Activated CD8-positive, alpha-beta memory T cell treated with anti-CD3 and anti-CD28 coated beads for 1 hour (primary cell): ENCODE measurements around the gene FAM110A.
"Not testable (repeated sequence)": the region's sequence is repeated elsewhere in the genome, so short reads cannot be mapped to it uniquely, and the experiment has no call there.

ENCODE experiments used
- DNase-seq, 2 donors: peaks; one replicate each; pipeline ENCODE4 v3.0.0-alpha.2; 2020; ENCODE audit warnings: low read depth in 1 of 2; ENCODE audit errors: extremely low read depth in 1 of 2

The FAM110A gene

GRCh38 chr20:841568-842546, 8.3 kb downstream of the FAM110A start:
- no peak for DNase-seq

GRCh38 chr20:842547-842940, 9.0 kb downstream of the FAM110A start:
- DNase-seq: no peak

GRCh38 chr20:843912-844311, 10.4 kb downstream of the FAM110A start:
- no peak for DNase-seq

- peak; percentile 79 to 80 for DNase-seq
These were observed 11.1 kb downstream of the FAM110A start for GRCh38 chr20:844473-845225.

- no peak for DNase-seq
These were observed 11.8 kb downstream of the FAM110A start for GRCh38 chr20:845226-845868.

GRCh38 chr20:845941-846893, 12.7 kb downstream of the FAM110A start:
- DNase-seq: no peak

- peak in 1 of 2 donors; percentile 47 for DNase-seq
These were observed 13.4 kb downstream of the FAM110A start for GRCh38 chr20:846894-847278.

GRCh38 chr20:848193-848592, 14.7 kb downstream of the FAM110A start:
- DNase-seq: no peak

- DNase-seq: not testable (repeated sequence)
These were observed 15.2 kb downstream of the FAM110A start for GRCh38 chr20:848731-849130.

GRCh38 chr20:853406-853996, 20.0 kb downstream of the FAM110A start:
- DNase-seq: no peak

GRCh38 chr20:854601-855000, 21.1 kb downstream of the FAM110A start:
- no peak for DNase-seq

GRCh38 chr20:855466-856360, 22.2 kb downstream of the FAM110A start:
- no peak for DNase-seq

GRCh38 chr20:856361-856775, 22.9 kb downstream of the FAM110A start:
- no peak for DNase-seq

GRCh38 chr20:858011-858410, 24.5 kb downstream of the FAM110A start:
- DNase-seq: no peak

- no peak for DNase-seq
These were observed 26.3 kb downstream of the FAM110A start for GRCh38 chr20:859751-860231.

GRCh38 chr20:860891-861290, 27.4 kb downstream of the FAM110A start:
- no peak for DNase-seq

- no peak for DNase-seq
These were observed 31.9 kb downstream of the FAM110A start for GRCh38 chr20:865440-865839.

- no peak for DNase-seq
These were observed 34.8 kb downstream of the FAM110A start for GRCh38 chr20:868279-868678.

GRCh38 chr20:869606-870005, 36.1 kb downstream of the FAM110A start:
- DNase-seq: no peak
